NCI-H2227 treated with DMSO at 0.1 percent for 48 hours (cell line): ENCODE results near the gene KLHL25.

Experiments
- DNase-seq: peaks from one replicate; lab custom pipeline; 2025; lab: John Stamatoyannopoulos, UW

Gene KLHL25

GRCh38 chr15:85717212-85717611 lies 77.5 kb downstream of the KLHL25 start:
- DNase-seq, result no peak

GRCh38 chr15:85716261-85716660 lies 78.5 kb downstream of the KLHL25 start:
- no peak for DNase-seq

- no peak for DNase-seq
Observed at GRCh38 chr15:85711580-85712192, 83.0 kb downstream of the KLHL25 start.

GRCh38 chr15:85710340-85710842 lies 84.3 kb downstream of the KLHL25 start:
- DNase-seq, result no peak
